Measurements from ENCODE around the gene NFKBIB. TPM values are rescaled to one million over a fixed set of nuclear protein-coding genes. Genes with fewer than 3 reads are reported as not detected.
"Not testable (repeated sequence)": the region's sequence is repeated elsewhere in the genome, so short reads cannot be mapped to it uniquely, and the experiment has no call there.

The NFKBIB gene
- total and polyA plus RNA-seq, 7 donors, result 13.8 to 63.9 (median 20.2) TPM

DNA sequence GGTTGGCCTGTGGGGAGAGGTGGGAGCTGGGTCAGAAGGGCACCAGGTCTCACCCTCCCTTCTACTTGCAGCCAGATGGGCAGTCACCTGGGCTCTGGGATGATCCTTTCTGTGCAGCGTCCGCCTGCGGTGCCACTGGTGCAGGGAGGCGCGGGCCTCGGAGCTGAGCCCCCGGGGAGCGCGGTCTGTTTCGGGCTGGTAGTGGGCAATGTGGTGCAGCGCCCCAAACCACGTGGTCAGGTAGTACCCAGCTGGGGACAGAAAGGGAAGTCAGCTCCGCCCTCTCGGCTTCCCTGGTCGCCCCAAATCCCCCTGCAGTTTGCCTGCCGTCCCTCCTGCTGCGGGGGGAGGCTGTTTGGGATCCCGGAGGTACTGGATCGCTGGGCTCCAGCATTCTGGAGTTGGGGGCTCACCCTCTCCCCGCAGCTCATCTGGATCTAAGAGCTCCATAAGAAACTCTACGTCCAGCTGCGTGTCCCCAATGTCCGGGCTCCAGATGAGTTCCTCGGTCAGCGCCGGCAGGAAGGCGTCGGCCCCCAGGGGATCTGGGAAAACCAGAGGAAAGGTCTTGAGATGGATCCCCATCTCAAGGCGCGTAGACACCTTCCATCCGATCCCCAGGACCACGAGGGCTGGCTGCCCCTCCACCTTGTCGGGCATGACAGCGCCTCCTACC lies 30.5 kb upstream of the NFKBIB start:
- intact Hi-C loops (cut with DNase I), result loop anchor here (2.0 kb wide), 1 partner anchor 16 kb away; no protein-coding TSS in a partner anchor
- Histone ChIP-seq H3K9me3 (no peaks in the 10 kb centered on the region), H3K27me3 (no peaks in the 10 kb centered on the region), H3K36me3 (no peaks in the 10 kb centered on the region), H3K4me3 (peak overlapping the region; percentile 13 to 55 (median 48)), H3K27ac (peak overlapping the region in 3 of 4 donors; percentile 45 to 64 (median 59)), H3K4me1 (peaks cover 0 to 17% (median 15%) of the 10 kb centered on the region in 4 donors)
- TF ChIP-seq CTCF (IDR thresholded peaks at IDR 0.05), result no peak
- no peak for TF ChIP-seq POLR2AphosphoS5 (IDR thresholded peaks at IDR 0.05)
- TF ChIP-seq EP300 (IDR thresholded peaks at IDR 0.05), result no peak
- TF ChIP-seq POLR2A (IDR thresholded peaks at IDR 0.05), result no peak
- WGBS, 2 donors, result 30 to 71% methylated on average over 34 of the region's 34 CpGs
- no peak for DNase-seq

DNA sequence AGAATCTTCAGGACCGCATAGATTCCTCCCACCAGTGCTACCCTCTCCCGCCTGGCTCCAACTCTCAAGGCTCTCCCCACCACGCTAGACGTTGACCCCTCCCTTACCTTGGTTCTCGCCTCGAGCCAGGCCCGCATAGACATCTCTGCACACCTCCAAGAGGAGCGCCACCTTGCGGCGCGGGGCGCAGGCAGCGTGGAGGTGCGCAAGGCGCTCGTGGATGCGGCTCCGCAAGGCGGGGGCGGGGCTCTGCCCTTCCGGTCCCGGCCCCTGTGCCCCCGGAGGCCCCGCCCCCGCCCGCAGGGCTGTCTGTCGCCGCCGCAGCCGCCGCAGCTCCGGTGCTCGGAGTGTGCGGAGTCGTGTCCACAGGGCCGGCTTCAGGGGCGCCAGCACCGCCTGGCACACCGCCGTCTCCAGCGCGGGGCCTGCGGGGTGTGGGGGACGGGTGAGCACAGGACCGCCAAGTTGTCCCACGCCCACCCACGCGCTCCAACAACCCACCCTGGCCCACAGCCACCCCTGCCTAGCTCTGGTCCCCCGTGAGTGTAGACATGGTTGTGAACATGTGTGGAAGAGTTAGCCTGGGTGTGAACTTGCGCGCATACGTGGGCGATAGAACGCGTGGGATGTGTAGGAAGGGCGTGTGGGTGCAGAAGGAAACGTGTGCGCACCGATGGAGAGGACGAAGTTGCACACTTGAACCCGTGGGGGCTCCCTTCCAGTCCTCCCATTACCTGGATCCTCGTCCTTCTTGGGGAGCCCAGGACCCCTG lies 29.7 kb upstream of the NFKBIB start:
- Histone ChIP-seq H3K4me3 (peak overlapping the region; percentile 13 to 55 (median 48)), H3K9me3 (no peaks in the 10 kb centered on the region), H3K27ac (peak overlapping the region; percentile 35 to 64 (median 52)), H3K27me3 (no peaks in the 10 kb centered on the region), H3K4me1 (peaks cover 0 to 17% (median 15%) of the 10 kb centered on the region in 4 donors), H3K36me3 (no peaks in the 10 kb centered on the region)
- DNase-seq, result peak; percentile 94
- WGBS, 2 donors, result 21 to 29% methylated on average over 62 of the region's 62 CpGs
- TF ChIP-seq EP300 (IDR thresholded peaks at IDR 0.05) (no peak), CTCF (IDR thresholded peaks at IDR 0.05) (peak; percentile 59 to 88 (median 73)), POLR2AphosphoS5 (IDR thresholded peaks at IDR 0.05) (peak in 3 of 4 donors; percentile 22 to 38 (median 31)), POLR2A (IDR thresholded peaks at IDR 0.05) (no peak)
- intact Hi-C loops (cut with DNase I), result loop anchor here (2.0 kb wide), 1 partner anchor 17 kb away; no protein-coding TSS in a partner anchor

DNA sequence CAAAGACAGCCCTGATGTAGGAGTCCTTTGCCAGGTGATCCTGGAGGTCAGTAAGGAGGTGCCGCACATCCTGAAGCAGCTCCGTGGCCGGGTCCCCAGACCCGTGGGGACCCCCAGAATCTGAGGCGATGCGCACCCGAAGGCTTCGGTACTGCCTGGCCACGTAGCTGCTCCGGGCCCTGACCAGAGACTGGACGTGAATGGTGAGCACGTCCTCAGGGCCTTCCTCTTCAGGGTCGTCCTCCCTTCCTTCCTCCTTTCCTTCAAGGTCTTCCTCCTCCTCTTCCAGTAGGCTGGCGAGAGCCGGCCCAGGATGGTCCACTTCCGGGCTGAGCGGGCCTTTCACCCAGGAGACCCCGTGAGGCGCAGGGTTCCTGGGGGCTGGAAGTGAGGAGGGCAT lies 29.2 kb upstream of the NFKBIB start:
- peak overlapping the region in 1 of 4 donors; percentile 55 for H3K4me3 ChIP-seq
- peak overlapping the region in 1 of 4 donors; percentile 64 for H3K27ac ChIP-seq
- no peak for TF ChIP-seq EP300 (IDR thresholded peaks at IDR 0.05)
- TF ChIP-seq CTCF (IDR thresholded peaks at IDR 0.05), result no peak
- TF ChIP-seq POLR2A (IDR thresholded peaks at IDR 0.05), result no peak
- no peak for TF ChIP-seq POLR2AphosphoS5 (IDR thresholded peaks at IDR 0.05)
- DNase-seq, result no peak
- H3K4me1 ChIP-seq, result peaks cover 0 to 17% (median 15%) of the 10 kb centered on the region in 4 donors
- 93% methylated on average over 19 of the region's 19 CpGs for WGBS, 2 donors
- H3K27me3 ChIP-seq, result no peaks in the 10 kb centered on the region
- intact Hi-C loops (cut with DNase I), result no loop called here
- no peaks in the 10 kb centered on the region for H3K9me3 ChIP-seq
- no peaks in the 10 kb centered on the region for H3K36me3 ChIP-seq

DNA sequence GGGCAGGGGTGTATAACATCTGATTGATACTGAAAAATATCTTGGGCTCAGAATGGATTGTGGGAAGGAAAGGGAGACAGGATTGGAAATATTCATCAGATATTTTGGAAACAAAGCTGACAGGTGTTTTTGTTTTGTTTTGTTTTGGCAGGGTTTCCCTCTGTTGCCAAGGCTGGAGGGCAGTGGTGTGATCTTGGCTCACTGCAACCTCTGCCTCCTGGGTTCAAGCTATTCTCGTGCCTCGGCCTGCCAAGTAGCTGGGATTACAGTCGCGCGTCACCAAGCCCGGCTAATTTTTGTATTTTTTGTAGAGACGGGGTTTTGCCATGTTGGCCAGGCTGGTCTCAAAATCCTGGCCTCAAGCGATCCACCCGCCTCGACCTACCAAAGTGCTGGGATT lies 26.4 kb upstream of the NFKBIB start:
- DNase-seq; H3K4me3 ChIP-seq; H3K36me3 ChIP-seq; intact Hi-C loops (cut with DNase I); H3K27ac ChIP-seq; H3K9me3 ChIP-seq; H3K27me3 ChIP-seq: not testable (repeated sequence)
- WGBS, 2 donors, result 90 to 95% methylated on average over 10 of the region's 10 CpGs
- peaks cover 0 to 17% (median 15%) of the 10 kb centered on the region in 4 donors for H3K4me1 ChIP-seq
